Measurements from ENCODE around the gene CDC42BPG.

- TF ChIP-seq YY1 (IDR thresholded peaks at IDR 0.05; ENCODE audit: low read depth, low read length) = peak; percentile 64; the same call in 1 of the 2 replicates
- TF ChIP-seq, protein P1, sequence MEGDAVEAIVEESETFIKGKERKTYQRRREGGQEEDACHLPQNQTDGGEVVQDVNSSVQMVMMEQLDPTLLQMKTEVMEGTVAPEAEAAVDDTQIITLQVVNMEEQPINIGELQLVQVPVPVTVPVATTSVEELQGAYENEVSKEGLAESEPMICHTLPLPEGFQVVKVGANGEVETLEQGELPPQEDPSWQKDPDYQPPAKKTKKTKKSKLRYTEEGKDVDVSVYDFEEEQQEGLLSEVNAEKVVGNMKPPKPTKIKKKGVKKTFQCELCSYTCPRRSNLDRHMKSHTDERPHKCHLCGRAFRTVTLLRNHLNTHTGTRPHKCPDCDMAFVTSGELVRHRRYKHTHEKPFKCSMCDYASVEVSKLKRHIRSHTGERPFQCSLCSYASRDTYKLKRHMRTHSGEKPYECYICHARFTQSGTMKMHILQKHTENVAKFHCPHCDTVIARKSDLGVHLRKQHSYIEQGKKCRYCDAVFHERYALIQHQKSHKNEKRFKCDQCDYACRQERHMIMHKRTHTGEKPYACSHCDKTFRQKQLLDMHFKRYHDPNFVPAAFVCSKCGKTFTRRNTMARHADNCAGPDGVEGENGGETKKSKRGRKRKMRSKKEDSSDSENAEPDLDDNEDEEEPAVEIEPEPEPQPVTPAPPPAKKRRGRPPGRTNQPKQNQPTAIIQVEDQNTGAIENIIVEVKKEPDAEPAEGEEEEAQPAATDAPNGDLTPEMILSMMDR (IDR thresholded peaks at IDR 0.05; ENCODE audit: control extremely low read depth in 1 of 3, insufficient read depth in 1 of 3, low read depth in 1 of 3, low read length in 3 of 3) = peak in 2 of 3 experiments; percentile 81 to 92; a peak in 3 of 4 replicates
- no peak for TF ChIP-seq EP300 (IDR thresholded peaks at IDR 0.05; ENCODE audit: borderline replicate concordance in 1 of 2, low read depth in 2 of 2, low read length in 2 of 2)
- TF ChIP-seq RFX5 (IDR thresholded peaks at IDR 0.05; ENCODE audit: borderline replicate concordance, low read depth, low read length) = no peak
- peak; percentile 80; the same call in 1 of the 2 replicates for TF ChIP-seq GABPA (IDR thresholded peaks at IDR 0.05; ENCODE audit: borderline replicate concordance, insufficient read depth, low read length)
- TF ChIP-seq POLR2A (IDR thresholded peaks at IDR 0.05; ENCODE audit: control extremely low read depth in 1 of 2, low read depth in 2 of 2, low read length in 2 of 2) = no peak
- TF ChIP-seq BACH1 (IDR thresholded peaks at IDR 0.05; ENCODE audit: low read length) = no peak
- TF ChIP-seq ZNF274 (IDR thresholded peaks at IDR 0.05; ENCODE audit: borderline replicate concordance, extremely low read depth, low read length) = no peak
- TF ChIP-seq, protein P2, sequence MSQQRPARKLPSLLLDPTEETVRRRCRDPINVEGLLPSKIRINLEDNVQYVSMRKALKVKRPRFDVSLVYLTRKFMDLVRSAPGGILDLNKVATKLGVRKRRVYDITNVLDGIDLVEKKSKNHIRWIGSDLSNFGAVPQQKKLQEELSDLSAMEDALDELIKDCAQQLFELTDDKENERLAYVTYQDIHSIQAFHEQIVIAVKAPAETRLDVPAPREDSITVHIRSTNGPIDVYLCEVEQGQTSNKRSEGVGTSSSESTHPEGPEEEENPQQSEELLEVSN (IDR thresholded peaks at IDR 0.05) = no peak
These were observed 43.4 kb upstream of the CDC42BPG start for GRCh38 chr11:64887757-64888405.
